SK-N-SH treated with all-trans-retinoic acid at 6 μM for 48 hours (cell line): Measurements from ENCODE around the gene ZBTB46.

Experiments
- ATAC-seq: fragments of 200-7000 bp; cut with Tn5 transposase; 3 replicates; pipeline ENCODE4 v1.9.1; 2020; ENCODE audit warnings: mild to moderate bottlenecking, moderate library complexity
- ARNTL ChIP-seq: fragments of 450-650 bp; formaldehyde crosslinking; IDR thresholded peaks from 2 replicates; pipeline ENCODE4 v1.5.0; 2020; ENCODE audit warnings: low read depth, mild to moderate bottlenecking, moderate library complexity, borderline replicate concordance
- BACH2 ChIP-seq: fragments of 250-450 bp; sonication (Bioruptor Pico); IDR thresholded peaks from 2 replicates; pipeline ENCODE4 v1.9.0; 2021; ENCODE audit warnings: mild to moderate bottlenecking, borderline replicate concordance
- CREB5 ChIP-seq: fragments of 250-450 bp; sonication (Bioruptor Pico); IDR thresholded peaks from 2 replicates; pipeline ENCODE4 v1.5.1; 2020; ENCODE audit warnings: low read depth, mild to moderate bottlenecking, moderate library complexity
- CSDC2 ChIP-seq: fragments of 250-450 bp; sonication (Bioruptor Pico); IDR thresholded peaks from 2 replicates; pipeline ENCODE4 v1.5.0; 2020; ENCODE audit warnings: mild to moderate bottlenecking, moderate library complexity
- CSRNP3 ChIP-seq: fragments of 250-450 bp; sonication (Bioruptor Pico); IDR thresholded peaks from 2 replicates; pipeline ENCODE4 v1.5.1; 2021; ENCODE audit warnings: mild to moderate bottlenecking, moderate library complexity
- ESRRG ChIP-seq: fragments of 250-450 bp; sonication (Bioruptor Pico); IDR thresholded peaks from 2 replicates; pipeline ENCODE4 v1.6.1; 2021; ENCODE audit warnings: mild to moderate bottlenecking
- ISL1 ChIP-seq: fragments of 250-450 bp; sonication (Bioruptor Pico); IDR thresholded peaks from 2 replicates; pipeline ENCODE4 v2.1.2; 2022; ENCODE audit warnings: mild to moderate bottlenecking, moderate library complexity
- OSR1 ChIP-seq: fragments of 250-450 bp; sonication (Bioruptor Pico); IDR thresholded peaks from 2 replicates; pipeline ENCODE4 v1.8.0; 2022; ENCODE audit warnings: moderate library complexity, mild to moderate bottlenecking, inconsistent platforms
- PATZ1 ChIP-seq: fragments of 250-450 bp; sonication (Bioruptor Pico); IDR thresholded peaks from 2 replicates; pipeline ENCODE4 v1.8.0; 2020; ENCODE audit warnings: mild to moderate bottlenecking, moderate library complexity, borderline replicate concordance
- POU6F1 ChIP-seq: fragments of 250-450 bp; sonication (Bioruptor Pico); IDR thresholded peaks from 2 replicates; pipeline ENCODE4 v1.8.0; 2021; ENCODE audit warnings: low read depth, mild to moderate bottlenecking, moderate library complexity, borderline replicate concordance
- PPARA ChIP-seq: fragments of 250-450 bp; sonication (Bioruptor Pico); IDR thresholded peaks from 2 replicates; pipeline ENCODE4 v1.5.0; 2020; ENCODE audit warnings: mild to moderate bottlenecking, borderline replicate concordance
- RARB ChIP-seq: fragments of 250-450 bp; sonication (Bioruptor Pico); IDR thresholded peaks from 2 replicates; pipeline ENCODE4 v1.8.0; 2021; ENCODE audit warnings: mild to moderate bottlenecking, moderate library complexity
- SNAI2 ChIP-seq: fragments of 250-450 bp; sonication (Bioruptor Pico); IDR thresholded peaks from 2 replicates; pipeline ENCODE4 v1.5.0; 2020; ENCODE audit warnings: mild to moderate bottlenecking, moderate library complexity
- TCF4 ChIP-seq: fragments of 250-450 bp; sonication (Bioruptor Pico); IDR thresholded peaks from 2 replicates; pipeline ENCODE4 v1.8.0; 2021; ENCODE audit warnings: mild to moderate bottlenecking, moderate library complexity, borderline replicate concordance
- TSHZ2 ChIP-seq: fragments of 250-450 bp; sonication (Bioruptor Pico); IDR thresholded peaks from 2 replicates; pipeline ENCODE4 v1.5.0; 2020; ENCODE audit warnings: mild to moderate bottlenecking, moderate library complexity
- ZC3H10 ChIP-seq: fragments of 250-450 bp; sonication (Bioruptor Pico); IDR thresholded peaks from 2 replicates; pipeline ENCODE4 v1.5.1; 2021; ENCODE audit warnings: mild to moderate bottlenecking, moderate library complexity
- ZFP3 ChIP-seq: fragments of 250-450 bp; sonication (Bioruptor Pico); IDR thresholded peaks from 2 replicates; pipeline ENCODE4 v1.5.0; 2020; ENCODE audit warnings: mild to moderate bottlenecking, moderate library complexity
- ZFP30 ChIP-seq: fragments of 450-650 bp; formaldehyde crosslinking; IDR thresholded peaks from 2 replicates; pipeline ENCODE4 v1.5.0; 2022; ENCODE audit warnings: mild to moderate bottlenecking, moderate library complexity
- ZNF565 ChIP-seq: fragments of 450-650 bp; formaldehyde crosslinking; conservative IDR thresholded peaks from 2 replicates; pipeline ENCODE4 v1.5.0; 2020; ENCODE audit warnings: low read depth, mild to moderate bottlenecking, moderate library complexity
- ZNF70 ChIP-seq: fragments of 450-650 bp; formaldehyde crosslinking; IDR thresholded peaks from 2 replicates; pipeline ENCODE4 v1.5.0; 2020; ENCODE audit warnings: mild to moderate bottlenecking, moderate library complexity
- ZNF8 ChIP-seq: fragments of 450-650 bp; formaldehyde crosslinking; IDR thresholded peaks from 2 replicates; pipeline ENCODE4 v1.5.0; 2020; ENCODE audit warnings: mild to moderate bottlenecking, moderate library complexity

The ZBTB46 gene

GRCh38 chr20:63782521-63782971 lies 48.5 kb downstream of the ZBTB46 start:
- ATAC-seq, result no peak
- TF ChIP-seq OSR1 (CRISPR knock-in tag) (no peak), RARB (CRISPR knock-in tag) (no peak), SNAI2 (no peak), ZNF565 (CRISPR knock-in tag) (no peak), TCF4 (CRISPR knock-in tag) (no peak), TSHZ2 (CRISPR knock-in tag) (no peak), ZFP30 (CRISPR knock-in tag) (no peak), ZC3H10 (no peak), CREB5 (CRISPR knock-in tag) (no peak), PATZ1 (CRISPR knock-in tag) (no peak), ISL1 (no peak), ESRRG (CRISPR knock-in tag) (no peak), ZNF70 (CRISPR knock-in tag) (no peak), ZFP3 (CRISPR knock-in tag) (no peak), ARNTL (no peak), CSDC2 (CRISPR knock-in tag) (no peak), PPARA (CRISPR knock-in tag) (no peak), ZNF8 (no peak)

GRCh38 chr20:63782051-63782471 lies 49.0 kb downstream of the ZBTB46 start:
- no peak for TF ChIP-seq CSRNP3 (CRISPR knock-in tag)
- no peak for TF ChIP-seq OSR1 (CRISPR knock-in tag)
- TF ChIP-seq RARB (CRISPR knock-in tag), result no peak
- TF ChIP-seq ZFP3 (CRISPR knock-in tag), result no peak
- no peak for TF ChIP-seq CREB5 (CRISPR knock-in tag)
- TF ChIP-seq TCF4 (CRISPR knock-in tag), result no peak
- no peak for TF ChIP-seq ZFP30 (CRISPR knock-in tag)
- TF ChIP-seq PATZ1 (CRISPR knock-in tag), result no peak
- TF ChIP-seq POU6F1 (CRISPR knock-in tag), result no peak
- TF ChIP-seq ZNF565 (CRISPR knock-in tag), result no peak
- TF ChIP-seq BACH2, result no peak
- no peak for TF ChIP-seq PPARA (CRISPR knock-in tag)
- no peak for TF ChIP-seq ZNF70 (CRISPR knock-in tag)
- no peak for TF ChIP-seq TSHZ2 (CRISPR knock-in tag)

More at GRCh38 chr20:63782051-63782471, 49.0 kb downstream of the ZBTB46 start:
- no peak for ATAC-seq
